Stimulated activated CD8-positive, alpha-beta memory T cell treated with anti-CD3 and anti-CD28 coated beads, Interleukin-7, amount 100 ng/mL, for 24 hours (primary cell): ENCODE results near the gene INKA1.
A peak's percentile ranks its signal among the peaks of the same experiment; 100 is the strongest.

Source experiments
- DNase-seq: peaks from one replicate; pipeline ENCODE4 v3.0.0-alpha.2; 2020; ENCODE audit warnings: low read depth

The INKA1 gene

DNA sequence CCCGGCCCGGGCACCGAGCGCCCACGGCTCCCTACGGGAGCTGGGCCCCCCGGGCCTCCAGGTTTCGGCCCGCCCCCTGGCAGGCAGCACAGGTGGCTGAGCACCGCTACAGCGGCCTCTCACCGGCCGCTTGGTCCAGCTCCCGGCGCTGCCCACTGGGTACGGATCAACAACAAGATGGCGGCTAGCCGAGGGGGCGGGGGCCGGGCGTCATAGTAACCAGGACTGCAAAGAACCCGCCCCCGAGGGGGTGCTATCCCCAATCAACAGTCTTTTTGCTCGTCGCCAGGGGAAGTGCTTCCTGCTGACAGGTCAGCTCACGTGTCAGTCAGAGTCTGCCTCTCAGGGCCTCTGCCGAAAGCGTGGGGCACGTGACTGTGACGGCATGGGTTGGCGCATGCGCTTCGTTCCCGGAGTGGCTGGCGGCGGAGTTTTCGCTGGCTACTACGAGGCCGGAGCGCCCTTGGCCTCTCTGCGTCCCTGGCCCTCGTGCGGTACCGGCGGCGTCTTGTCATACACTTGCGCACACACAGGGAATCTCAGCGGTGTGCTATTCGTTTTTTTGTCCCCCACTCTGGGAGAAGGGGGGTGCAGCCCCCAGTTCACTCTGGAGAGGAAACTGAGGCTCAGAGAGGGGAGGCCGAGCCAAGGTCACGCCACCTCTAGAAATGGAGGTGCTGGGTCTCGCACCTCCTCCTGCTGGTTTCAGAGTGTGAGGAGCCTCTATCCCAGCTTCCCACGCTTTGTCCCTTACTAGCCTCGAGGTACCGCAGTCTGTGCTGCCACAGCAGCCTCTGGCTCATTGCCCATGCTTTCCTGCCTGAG, 16.5 kb upstream of the INKA1 start, which contains the start of gene IP6K1:
TSS of gene IP6K1 (minus strand) at position 186 of the 825 bp plus-strand sequence. CDS start 38,502 bp downstream, outside the sequence.
- DNase-seq: peak; percentile 99

- DNase-seq: no peak
Measured at GRCh38 chr3:49787182-49787464, 15.9 kb upstream of the INKA1 start.

GRCh38 chr3:49787536-49787935, 15.5 kb upstream of the INKA1 start:
- no peak for DNase-seq

DNA sequence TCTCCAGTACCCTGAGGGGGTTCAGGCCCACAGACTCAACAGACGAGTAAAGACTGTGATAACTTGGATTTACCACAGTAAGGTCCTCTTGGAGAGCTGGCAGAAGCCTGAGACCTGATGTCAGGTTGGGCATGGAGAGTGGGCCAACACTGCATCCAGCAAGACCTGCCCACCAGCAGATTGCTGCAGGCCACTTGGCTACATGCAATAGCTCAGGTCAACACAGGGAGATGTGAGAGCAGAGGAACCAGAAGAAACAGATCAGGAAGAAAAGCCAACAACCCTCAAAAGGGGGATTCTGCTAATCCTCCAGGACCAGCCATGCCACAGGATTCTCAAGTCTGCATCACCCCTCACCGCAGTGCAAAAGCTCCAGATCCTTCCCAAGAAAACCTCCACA, 15.0 kb upstream of the INKA1 start:
- no peak for DNase-seq

DNA sequence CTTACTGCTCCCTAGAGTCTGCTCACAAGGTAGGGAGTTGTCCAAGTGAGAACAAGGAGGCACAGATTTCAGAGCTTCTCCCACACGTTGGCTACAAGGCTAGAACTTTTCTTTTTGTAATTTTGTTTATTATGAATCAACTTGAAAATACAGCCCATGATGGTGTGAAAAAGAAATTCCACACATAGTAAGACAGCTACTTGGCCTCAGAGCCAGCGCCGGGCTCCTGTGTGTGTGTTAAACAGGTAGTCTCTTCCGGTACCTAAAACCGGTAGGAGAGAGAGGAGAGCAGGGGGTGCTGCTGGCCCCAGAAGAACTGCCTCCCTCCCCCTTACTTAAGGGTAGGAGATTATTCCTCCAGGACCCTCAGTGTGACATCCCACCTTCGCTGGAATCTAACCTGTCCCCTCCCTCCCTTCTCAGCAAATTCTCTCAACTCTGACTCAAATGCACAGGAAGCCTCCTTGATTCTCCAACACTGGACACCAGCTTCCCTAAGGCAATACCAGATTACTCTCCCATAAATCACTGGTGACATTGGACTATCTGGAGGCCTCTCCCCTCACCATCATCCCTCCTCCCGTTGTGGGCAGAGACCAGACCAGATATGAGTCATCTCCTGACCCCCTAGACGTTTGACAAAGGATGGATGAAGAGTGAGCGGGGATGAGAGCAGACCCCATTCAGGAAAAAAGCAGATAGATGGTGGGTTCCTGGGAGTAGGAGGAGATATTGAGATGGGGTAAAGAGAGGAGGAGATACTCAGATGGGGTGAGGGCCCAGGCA, 12.2 kb upstream of the INKA1 start:
- DNase-seq: no peak

GRCh38 chr3:49791571-49791970, 11.5 kb upstream of the INKA1 start:
- no peak for DNase-seq

DNA sequence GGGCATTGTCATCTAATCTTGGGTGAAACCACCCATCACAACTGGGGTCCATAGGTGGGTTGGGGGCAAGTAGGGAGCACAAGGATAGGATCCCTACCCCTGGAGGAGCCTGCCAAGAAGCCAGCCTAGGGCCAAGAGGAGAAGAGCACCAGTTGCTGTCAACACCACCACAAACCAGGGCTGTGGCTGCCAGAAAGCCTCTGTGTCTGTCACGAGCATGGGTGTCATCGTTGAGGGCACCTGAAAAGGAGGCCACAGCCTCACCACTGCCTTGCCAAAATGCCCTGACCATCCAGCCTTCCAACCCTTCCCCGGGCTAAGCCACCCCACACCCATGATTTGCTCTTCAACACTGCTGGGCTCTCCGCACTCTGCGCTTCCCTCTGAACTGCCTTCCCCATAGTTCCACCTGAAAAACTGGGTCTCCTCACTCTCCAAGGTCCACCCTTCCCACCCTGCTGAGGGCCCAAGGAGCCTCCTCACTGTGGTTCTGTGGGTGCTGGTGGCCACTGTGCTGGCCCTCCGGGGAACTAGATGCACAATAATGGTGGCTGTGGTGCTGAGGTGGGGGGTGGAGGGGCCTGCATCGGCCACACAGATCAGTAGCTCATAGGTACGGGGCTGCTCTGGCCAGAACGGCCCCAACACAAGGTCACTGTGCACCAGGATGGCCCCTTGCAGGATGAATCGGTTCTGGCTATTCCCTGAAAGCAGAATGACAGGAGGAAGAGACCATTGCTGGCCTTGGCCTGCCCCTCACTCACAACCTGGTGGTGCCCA, 10.5 kb upstream of the INKA1 start:
- no peak for DNase-seq

GRCh38 chr3:49793486-49794085, 9.5 kb upstream of the INKA1 start:
- DNase-seq: no peak

- no peak for DNase-seq
Measured at GRCh38 chr3:49794431-49794830, 8.6 kb upstream of the INKA1 start.

GRCh38 chr3:49794926-49795905, 7.8 kb upstream of the INKA1 start:
- DNase-seq: no peak

DNA sequence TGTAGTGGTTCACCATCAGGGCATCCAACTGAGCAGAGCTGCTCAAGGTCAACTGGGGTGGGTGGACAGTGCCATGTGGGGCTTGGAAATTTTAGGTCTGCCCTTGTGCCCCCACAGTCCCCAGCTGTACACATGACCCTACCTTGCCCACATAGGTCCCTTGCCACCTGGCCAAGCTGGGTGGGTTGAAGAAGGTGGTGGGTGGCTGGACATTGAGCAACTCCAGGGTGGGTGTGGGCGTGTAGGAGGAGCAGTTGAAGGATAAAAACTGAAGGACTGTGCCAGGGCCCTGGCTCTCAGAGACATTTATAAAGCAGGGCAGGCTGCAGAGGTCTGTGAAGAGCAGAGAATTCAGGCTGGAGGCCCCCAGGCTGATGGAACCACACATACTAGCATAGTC, 4.0 kb upstream of the INKA1 start:
- DNase-seq: no peak

DNA sequence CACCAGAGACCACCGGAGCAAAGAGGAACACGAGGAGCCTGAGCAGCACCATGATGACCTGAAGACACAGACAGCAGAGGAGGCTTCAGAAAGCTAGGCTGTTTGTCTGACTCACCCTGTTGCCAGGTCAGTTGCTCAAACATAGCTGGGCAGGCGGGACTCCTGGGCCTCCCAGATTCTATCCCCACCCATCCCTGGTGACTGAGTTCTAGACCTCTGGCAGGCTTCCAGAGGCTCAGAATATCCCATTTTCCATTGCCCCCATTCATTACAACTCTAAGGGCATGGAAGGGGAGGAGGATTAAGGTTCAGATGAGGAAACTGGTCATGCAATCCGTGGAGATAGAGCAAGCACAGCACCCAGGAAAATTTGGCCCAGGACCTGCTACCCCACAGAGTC, 3.3 kb upstream of the INKA1 start, which contains the start of gene CDHR4:
TSS of gene CDHR4 (minus strand) at position 113 of the 400 bp plus-strand sequence. CDS start at position 52, 61 bp downstream.
- DNase-seq: no peak

GRCh38 chr3:49801160-49801559, 1.9 kb upstream of the INKA1 start:
- no peak for DNase-seq

- DNase-seq: no peak
Measured at GRCh38 chr3:49803465-49804140, 542 bp downstream of the INKA1 start.

GRCh38 chr3:49804141-49805041, 1.3 kb downstream of the INKA1 start:
- DNase-seq: no peak

DNA sequence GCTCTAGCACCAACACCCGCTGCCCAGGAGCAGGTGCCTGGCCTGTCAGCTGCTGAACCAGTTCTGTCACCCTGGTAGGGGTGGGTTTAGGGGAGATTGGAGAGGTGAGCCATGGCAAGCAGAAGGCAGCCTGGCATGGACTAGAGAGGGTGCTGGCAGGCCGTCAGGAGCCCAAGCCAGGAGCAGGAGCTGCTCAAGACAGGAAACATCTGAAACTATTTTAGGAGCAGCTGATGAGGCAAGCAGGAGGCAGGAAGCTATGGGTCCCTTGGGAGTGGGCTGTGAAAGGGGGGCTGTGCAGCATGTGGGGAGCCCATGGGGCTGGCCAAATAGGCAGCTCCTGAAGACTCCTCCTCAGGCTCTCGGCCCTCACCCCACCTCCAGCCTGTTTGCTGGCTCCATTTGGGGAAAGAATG, 2.3 kb downstream of the INKA1 start:
- DNase-seq: no peak

- DNase-seq: no peak
Measured at GRCh38 chr3:49805897-49806701, 3.0 kb downstream of the INKA1 start.

DNA sequence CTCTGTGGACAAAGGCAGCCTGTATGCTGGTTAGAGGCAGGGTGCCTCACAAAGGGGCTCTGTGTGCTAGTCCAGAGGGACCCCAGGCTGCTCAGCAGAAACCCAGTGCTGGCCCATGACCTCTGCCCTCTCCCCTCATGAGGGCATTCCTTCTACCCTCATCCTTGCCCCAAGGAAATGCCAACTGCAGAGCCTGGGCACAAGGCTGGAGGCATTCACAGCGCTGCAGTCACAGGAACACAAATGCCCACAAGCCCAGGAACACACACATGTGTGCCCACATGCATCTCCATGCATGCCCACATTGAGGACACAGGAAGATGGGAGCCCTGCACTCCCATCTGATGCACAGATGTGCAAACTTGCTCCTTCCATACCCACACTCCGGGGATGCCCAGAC, 3.8 kb downstream of the INKA1 start:
- DNase-seq: no peak
